ENCODE data around the gene ISM1. TPM values are rescaled to one million over a fixed set of nuclear protein-coding genes. Genes with fewer than 3 reads are reported as not detected.
A peak's percentile ranks its signal among the peaks of the same experiment; 100 is the strongest.

ISM1 gene
- total and polyA plus RNA-seq, 2 of the 13 experiments (the other 11 are each of a cell fraction or from before 2014, with no cell fraction given): 0.40 to 1.4 TPM

GRCh38 chr20:13245250-13245723 lies 24.2 kb downstream of the ISM1 start (continued):
- TF ChIP-seq, protein P1, sequence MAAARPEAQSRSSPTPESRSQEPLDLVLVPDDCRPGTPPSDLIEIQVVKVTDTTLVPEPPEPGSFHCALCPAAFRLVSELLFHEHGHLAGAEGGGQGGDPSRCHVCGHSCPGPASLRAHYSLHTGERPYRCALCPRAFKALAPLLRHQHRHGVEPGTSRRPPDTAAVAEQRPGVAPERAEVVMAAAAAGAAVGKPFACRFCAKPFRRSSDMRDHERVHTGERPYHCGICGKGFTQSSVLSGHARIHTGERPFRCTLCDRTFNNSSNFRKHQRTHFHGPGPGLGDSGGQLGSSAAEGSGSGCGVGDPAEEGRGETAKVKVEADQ (CRISPR knock-in tag; IDR thresholded peaks at IDR 0.05; ENCODE audit: borderline replicate concordance): peak; percentile 80; the same call in 1 of the 2 replicates
- TF ChIP-seq FOXO4 (CRISPR knock-in tag; conservative IDR thresholded peaks at IDR 0.05) (no peak), ZNF607 (CRISPR knock-in tag; IDR thresholded peaks at IDR 0.05; ENCODE audit: borderline replicate concordance) (0 out of 2 replicates have a peak, but pooled peaks have one; percentile 66), ZNF335 (CRISPR knock-in tag; IDR thresholded peaks at IDR 0.05) (peak; percentile 69; the same call in 1 of the 2 replicates), SIX1 (CRISPR knock-in tag; IDR thresholded peaks at IDR 0.05; ENCODE audit: borderline replicate concordance) (peak; percentile 68; the same call in 1 of the 2 replicates), RAD21 (CRISPR knock-in tag; IDR thresholded peaks at IDR 0.05) (no peak), ZSCAN30 (CRISPR knock-in tag; IDR thresholded peaks at IDR 0.05) (no peak), TP53 (CRISPR knock-in tag; conservative IDR thresholded peaks at IDR 0.05) (0 out of 2 replicates have a peak, but pooled peaks have one; percentile 54), KDM5A (IDR thresholded peaks at IDR 0.05; ENCODE audit: borderline replicate concordance, low read length) (no peak), ZNF616 (CRISPR knock-in tag; IDR thresholded peaks at IDR 0.05; ENCODE audit: low read depth) (no peak), CCDC6 (CRISPR knock-in tag; IDR thresholded peaks at IDR 0.05) (peak; percentile 48; the same call in 1 of the 2 replicates), ZBTB8A (CRISPR knock-in tag; IDR thresholded peaks at IDR 0.05; ENCODE audit: borderline replicate concordance, low read depth) (no peak), MTA3 (CRISPR knock-in tag; IDR thresholded peaks at IDR 0.05) (no peak), KLF6 (CRISPR knock-in tag; IDR thresholded peaks at IDR 0.05) (no peak), MAFK (conservative IDR thresholded peaks at IDR 0.05 in 1 of 2, IDR thresholded peaks at IDR 0.05 in 1 of 2; ENCODE audit: low read length in 2 of 2) (no peak), ZFP36 (IDR thresholded peaks at IDR 0.05; ENCODE audit: borderline replicate concordance, low read depth, low read length, partially characterized antibody) (no peak), ZNF160 (CRISPR knock-in tag; IDR thresholded peaks at IDR 0.05) (no peak), DNMT3B (CRISPR knock-in tag; conservative IDR thresholded peaks at IDR 0.05) (peak; percentile 60; the same call in 1 of the 2 replicates), NFATC3 (CRISPR knock-in tag; IDR thresholded peaks at IDR 0.05) (no peak), ZNF260 (CRISPR knock-in tag; IDR thresholded peaks at IDR 0.05; ENCODE audit: borderline replicate concordance, low read depth) (no peak)
- TF ChIP-seq, protein P2, sequence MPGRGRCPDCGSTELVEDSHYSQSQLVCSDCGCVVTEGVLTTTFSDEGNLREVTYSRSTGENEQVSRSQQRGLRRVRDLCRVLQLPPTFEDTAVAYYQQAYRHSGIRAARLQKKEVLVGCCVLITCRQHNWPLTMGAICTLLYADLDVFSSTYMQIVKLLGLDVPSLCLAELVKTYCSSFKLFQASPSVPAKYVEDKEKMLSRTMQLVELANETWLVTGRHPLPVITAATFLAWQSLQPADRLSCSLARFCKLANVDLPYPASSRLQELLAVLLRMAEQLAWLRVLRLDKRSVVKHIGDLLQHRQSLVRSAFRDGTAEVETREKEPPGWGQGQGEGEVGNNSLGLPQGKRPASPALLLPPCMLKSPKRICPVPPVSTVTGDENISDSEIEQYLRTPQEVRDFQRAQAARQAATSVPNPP (CRISPR knock-in tag; IDR thresholded peaks at IDR 0.05): no peak
- TF ChIP-seq, protein P3, sequence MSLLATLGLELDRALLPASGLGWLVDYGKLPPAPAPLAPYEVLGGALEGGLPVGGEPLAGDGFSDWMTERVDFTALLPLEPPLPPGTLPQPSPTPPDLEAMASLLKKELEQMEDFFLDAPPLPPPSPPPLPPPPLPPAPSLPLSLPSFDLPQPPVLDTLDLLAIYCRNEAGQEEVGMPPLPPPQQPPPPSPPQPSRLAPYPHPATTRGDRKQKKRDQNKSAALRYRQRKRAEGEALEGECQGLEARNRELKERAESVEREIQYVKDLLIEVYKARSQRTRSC (CRISPR knock-in tag; IDR thresholded peaks at IDR 0.05; ENCODE audit: low read depth): no peak
- TF ChIP-seq, protein P4, sequence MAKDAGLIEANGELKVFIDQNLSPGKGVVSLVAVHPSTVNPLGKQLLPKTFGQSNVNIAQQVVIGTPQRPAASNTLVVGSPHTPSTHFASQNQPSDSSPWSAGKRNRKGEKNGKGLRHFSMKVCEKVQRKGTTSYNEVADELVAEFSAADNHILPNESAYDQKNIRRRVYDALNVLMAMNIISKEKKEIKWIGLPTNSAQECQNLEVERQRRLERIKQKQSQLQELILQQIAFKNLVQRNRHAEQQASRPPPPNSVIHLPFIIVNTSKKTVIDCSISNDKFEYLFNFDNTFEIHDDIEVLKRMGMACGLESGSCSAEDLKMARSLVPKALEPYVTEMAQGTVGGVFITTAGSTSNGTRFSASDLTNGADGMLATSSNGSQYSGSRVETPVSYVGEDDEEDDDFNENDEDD (CRISPR knock-in tag; IDR thresholded peaks at IDR 0.05; ENCODE audit: borderline replicate concordance): peak; percentile 60
- TF ChIP-seq, protein P5, sequence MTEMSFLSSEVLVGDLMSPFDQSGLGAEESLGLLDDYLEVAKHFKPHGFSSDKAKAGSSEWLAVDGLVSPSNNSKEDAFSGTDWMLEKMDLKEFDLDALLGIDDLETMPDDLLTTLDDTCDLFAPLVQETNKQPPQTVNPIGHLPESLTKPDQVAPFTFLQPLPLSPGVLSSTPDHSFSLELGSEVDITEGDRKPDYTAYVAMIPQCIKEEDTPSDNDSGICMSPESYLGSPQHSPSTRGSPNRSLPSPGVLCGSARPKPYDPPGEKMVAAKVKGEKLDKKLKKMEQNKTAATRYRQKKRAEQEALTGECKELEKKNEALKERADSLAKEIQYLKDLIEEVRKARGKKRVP (CRISPR knock-in tag; IDR thresholded peaks at IDR 0.05): peak in 1 of 2 experiments; percentile 80; a peak in 2 of 4 replicates

Data from HepG2 (cell line).